NCI-H526 (cell line): ENCODE measurements around the gene LAMC3.
A peak's percentile ranks its signal among the peaks of the same experiment; 100 is the strongest.

Experiments
- DNase-seq, 2 experiments: peaks; one replicate each; lab custom pipeline; 2025; lab: John Stamatoyannopoulos, UW

LAMC3 gene

DNA sequence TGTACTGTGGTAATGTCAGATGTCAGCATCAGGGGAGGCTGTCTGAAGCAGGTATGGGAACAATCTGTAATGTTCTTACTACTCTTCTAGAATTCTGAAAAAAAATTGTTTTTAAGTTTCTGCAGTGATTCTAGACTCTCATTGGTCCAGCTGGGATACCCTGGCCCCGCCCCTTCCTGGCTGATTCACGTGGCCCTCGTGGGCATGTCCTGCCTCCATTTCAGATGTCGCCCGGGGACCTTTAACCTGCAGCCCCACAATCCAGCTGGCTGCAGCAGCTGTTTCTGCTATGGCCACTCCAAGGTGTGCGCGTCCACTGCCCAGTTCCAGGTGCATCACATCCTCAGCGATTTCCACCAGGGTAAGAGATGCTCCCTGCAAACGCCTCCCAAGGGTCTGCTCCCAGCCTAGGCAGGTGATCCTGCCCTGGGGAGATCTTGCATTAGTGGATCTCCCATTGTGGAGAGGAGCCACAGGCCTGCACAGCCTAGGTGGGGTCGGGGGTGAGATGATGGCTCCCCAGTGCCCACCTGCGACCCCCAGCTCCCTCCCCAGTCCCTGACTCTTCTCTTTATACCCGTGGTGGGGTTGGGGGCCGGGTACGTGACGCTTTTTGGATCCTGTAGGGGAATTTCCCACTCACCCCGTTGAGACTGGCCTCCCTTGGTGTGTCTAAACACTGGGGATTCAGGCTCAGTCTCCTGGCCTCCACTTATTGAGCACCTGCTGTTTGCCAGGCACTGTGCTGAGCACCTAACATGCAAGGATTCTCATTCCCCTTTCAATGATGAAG is 36.5 kb downstream of the LAMC3 start:
- DNase-seq, result no peak

- no peak for DNase-seq
Observed at GRCh38 chr9:131046093-131046380, 37.1 kb downstream of the LAMC3 start.

GRCh38 chr9:131046581-131047202 is 37.7 kb downstream of the LAMC3 start:
- DNase-seq, result peak in 1 of 2 experiments; percentile 70

DNA sequence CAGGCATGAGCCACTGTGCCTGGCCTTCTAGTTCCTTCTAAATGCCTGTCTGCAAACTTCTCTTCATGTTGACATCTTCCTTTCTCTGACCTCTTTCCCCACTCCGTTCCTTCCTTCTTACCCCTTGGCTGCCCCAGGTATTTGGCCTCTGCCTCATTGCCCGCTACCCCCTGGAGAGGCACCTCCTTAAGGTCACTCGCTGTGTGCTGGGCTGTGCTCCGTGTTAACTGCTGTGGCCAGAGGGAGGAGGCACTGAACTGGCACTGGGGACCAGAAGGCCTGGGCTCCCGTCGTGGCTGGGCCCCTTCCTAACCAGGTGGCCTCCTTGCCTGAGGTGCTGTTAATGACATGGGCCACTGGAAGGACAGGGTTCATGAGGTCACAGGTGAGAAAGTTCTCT is 39.4 kb downstream of the LAMC3 start:
- no peak for DNase-seq

- no peak for DNase-seq
Observed at GRCh38 chr9:131048820-131049219, 39.8 kb downstream of the LAMC3 start.

GRCh38 chr9:131049829-131050715 is 41.1 kb downstream of the LAMC3 start:
- no peak for DNase-seq

- no peak for DNase-seq
Observed at GRCh38 chr9:131050831-131051230, 41.9 kb downstream of the LAMC3 start.

DNA sequence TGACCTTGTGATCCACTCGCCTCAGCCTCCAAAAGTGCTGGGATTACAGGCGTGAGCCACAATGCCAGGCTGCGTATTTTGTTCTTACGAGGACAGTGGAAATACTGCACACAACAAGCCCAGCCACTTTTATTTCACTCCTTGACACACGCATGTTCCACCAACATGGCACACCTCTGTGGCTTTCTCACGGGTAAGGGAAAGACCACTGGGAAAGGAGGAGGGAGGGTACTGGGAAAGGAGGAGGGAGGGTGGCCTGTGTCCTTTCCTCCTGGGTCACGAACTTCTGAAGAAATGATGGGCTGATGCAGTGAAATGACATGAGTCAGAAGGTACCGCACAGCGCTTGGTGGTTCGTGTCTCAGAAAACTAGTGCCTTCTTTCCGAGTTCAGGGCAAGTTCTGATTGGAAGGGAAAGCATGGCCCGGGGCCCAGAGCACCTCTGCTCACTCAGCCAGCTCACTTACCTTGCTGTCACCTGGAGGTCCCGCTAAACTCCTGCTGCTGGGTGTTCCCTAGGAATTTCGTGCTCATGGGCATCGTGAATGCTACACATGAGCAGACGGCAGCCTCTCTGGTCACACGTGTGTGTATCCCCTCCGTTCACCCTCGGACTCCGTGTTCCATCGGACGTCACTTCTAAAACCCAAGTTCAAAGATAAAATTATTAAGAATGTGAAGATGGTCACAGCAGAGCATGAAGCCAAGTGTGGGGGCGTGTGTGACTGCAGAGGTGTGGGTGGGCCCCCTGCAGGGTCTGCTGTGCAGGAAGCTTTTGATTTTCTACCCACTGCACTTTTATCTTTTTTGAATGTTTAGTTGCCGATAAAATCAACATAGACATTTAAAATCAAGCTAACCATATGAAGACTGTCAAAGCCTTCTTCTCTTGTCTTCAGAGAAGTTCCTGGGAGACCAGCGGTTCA is 42.9 kb downstream of the LAMC3 start:
- DNase-seq, result no peak

DNA sequence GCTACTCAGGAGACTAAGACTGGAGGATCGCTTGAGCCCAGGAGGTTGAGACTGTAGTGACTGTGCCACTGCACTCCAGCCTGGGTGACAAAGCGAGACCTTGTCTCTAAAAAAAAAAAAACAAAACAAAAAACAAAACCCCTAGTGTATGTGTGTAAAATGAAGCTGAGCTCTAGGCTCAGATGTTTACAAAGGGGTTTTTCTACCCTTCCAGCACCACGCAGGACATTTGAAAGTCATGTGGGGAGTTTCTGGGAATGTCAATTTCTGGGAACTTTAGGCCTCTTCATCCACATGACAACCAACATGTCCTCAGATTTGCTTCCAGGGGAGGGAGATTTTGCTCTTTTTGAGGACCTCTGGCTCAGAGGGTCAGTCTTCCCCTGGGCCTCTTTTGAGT is 44.9 kb downstream of the LAMC3 start:
- no peak for DNase-seq

DNA sequence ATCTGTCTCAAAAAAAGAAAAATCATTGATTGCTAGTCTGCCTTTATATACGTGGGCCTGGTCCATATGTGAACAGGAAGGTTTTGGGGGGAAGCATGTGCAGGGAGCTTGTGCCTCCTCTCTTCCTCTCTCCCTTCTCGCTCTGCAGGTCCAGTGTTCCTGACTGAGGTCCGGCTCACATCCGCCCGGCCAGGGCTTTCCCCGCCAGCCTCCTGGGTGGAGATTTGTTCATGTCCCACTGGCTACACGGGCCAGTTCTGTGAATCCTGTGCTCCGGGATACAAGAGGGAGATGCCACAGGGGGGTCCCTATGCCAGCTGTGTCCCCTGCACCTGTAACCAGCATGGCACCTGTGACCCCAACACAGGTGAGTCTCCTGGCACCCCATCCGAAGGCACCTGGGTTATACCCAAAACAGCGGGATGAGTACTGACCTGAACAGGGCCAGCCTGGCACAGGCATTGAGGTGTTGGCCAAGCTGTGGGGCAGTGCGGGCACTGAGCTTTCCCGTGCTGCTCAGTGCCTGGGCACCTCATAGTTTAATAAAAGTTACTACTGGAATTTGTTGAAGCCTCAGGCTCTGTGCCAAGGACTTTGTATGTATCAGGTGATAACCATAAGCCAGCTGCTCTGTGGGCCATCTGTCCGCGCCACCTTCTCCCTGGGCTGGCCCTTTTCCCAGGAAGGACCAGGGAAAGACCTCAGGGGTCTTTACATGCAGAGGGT is 48.0 kb downstream of the LAMC3 start:
- DNase-seq, result no peak

GRCh38 chr9:131060900-131061630 is 52.1 kb downstream of the LAMC3 start:
- no peak for DNase-seq

- no peak for DNase-seq
Observed at GRCh38 chr9:131062969-131063368, 54.0 kb downstream of the LAMC3 start.

DNA sequence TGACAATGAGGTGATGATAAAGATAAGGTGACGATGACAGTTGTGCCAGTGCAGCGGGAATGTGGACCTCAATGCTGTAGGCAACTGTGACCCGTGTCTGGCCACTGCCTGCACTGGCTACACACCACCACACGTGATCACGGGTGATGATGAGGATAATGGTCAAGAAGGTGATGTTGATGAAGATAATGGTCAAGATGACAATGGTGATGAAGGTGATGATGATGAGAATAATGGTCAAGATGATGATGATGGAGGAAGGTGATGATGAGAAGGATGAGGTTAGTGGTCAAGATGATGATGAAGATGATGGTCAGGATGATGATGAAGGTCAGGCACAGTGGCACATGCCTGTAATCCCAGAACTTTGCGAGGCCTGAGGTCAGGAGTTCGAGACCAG is 56.6 kb downstream of the LAMC3 start:
- no peak for DNase-seq

- no peak for DNase-seq
Observed at GRCh38 chr9:131067625-131068024, 58.7 kb downstream of the LAMC3 start.

GRCh38 chr9:131068076-131068816 is 59.3 kb downstream of the LAMC3 start:
- DNase-seq, result no peak

DNA sequence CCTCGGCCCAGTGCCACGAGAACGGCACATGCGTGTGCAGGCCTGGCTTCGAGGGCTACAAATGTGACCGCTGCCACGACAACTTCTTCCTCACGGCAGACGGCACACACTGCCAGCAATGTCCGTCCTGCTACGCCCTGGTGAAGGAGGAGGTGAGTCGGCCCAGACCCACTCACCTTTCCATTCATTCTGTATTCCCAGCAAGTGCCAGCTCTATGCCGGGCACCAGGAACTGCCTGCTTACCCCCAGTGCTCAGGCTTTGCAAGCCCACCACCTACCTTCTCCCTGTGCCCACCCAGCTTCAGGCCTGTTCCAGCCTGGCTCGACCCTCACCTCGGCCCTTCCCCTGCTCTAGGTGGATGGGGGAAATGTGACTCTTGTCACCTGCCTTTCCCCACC is 60.7 kb downstream of the LAMC3 start:
- no peak for DNase-seq

DNA sequence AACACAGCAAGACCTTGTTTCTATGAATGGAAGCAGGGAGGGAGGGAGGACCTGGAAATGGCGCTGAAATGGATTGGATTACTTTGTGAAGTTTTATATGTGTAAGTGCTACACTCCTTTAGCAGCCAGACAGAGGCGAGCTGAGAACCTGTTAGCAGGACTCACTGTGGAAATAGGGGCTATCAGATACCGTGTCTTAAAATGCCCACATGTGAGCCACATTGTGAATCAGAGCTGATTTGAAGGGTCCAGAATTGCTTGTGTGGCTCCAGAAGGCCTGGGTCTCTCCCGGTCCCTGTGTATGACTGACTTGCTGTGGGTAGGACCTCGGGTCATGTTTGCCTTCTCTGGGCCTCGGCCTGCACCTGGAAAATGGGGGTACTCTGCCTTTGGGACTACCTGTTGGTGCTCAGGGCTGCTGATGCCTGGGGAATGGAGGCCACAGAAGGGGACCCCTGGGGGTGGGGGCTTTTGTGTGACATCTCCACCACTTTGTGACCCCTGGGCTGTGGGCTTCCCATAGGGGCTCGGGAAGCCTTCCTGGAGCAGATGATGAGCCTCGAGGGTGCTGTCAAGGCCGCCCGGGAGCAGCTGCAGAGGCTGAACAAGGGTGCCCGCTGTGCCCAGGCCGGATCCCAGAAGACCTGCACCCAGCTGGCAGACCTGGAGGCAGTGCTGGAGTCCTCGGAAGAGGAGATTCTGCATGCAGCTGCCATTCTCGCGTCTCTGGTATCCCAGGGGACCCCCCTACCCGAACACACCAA is 63.3 kb downstream of the LAMC3 start:
- no peak for DNase-seq

DNA sequence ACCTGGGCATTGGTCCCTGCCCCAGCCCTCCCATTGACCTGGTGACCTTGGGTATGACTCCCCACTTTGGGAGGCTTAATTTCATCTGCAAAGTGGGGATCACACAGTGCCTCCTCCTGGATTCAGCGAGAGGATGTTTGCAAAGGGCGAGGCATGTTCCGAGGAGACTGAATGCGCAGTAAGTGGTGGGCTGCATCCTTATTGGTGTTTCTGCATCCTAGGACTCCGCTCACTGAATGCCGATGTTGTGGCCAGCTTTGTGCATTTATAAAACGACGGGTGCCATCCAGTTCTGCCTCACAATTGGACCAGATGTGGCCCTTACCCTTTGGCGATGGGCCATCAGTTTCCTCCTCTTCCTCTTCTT is 63.9 kb downstream of the LAMC3 start:
- no peak for DNase-seq
